HG03066 (cell line): ENCODE measurements around the gene TRIM16.
"Not testable (repeated sequence)": the region's sequence is repeated elsewhere in the genome, so short reads cannot be mapped to it uniquely, and the experiment has no call there.

Experiments used
- ATAC-seq: cut with Tn5 transposase; IDR thresholded peaks from one replicate; pipeline ENCODE4 v1.9.1; 2021; ENCODE audit warnings: low read depth; ENCODE audit not compliant: unreplicated experiment

Gene TRIM16

GRCh38 chr17:15659236-15659635, 24.9 kb downstream of the TRIM16 start:
- ATAC-seq, result no peak

GRCh38 chr17:15658296-15658695, 25.8 kb downstream of the TRIM16 start:
- ATAC-seq, result no peak

- ATAC-seq, result no peak
Observed at GRCh38 chr17:15657868-15658267, 26.2 kb downstream of the TRIM16 start.

- ATAC-seq, result no peak
Observed at GRCh38 chr17:15654886-15655561, 29.1 kb downstream of the TRIM16 start.

- not testable (repeated sequence) for ATAC-seq
Observed at GRCh38 chr17:15654401-15654800, 29.7 kb downstream of the TRIM16 start.

GRCh38 chr17:15652960-15653359, 31.2 kb downstream of the TRIM16 start:
- no peak for ATAC-seq

GRCh38 chr17:15651583-15652110, 32.5 kb downstream of the TRIM16 start:
- peak; percentile 81 for ATAC-seq

GRCh38 chr17:15650741-15651582, 33.1 kb downstream of the TRIM16 start:
- no peak for ATAC-seq

GRCh38 chr17:15649861-15650421, 34.2 kb downstream of the TRIM16 start:
- ATAC-seq, result no peak

- ATAC-seq, result no peak
Observed at GRCh38 chr17:15648386-15648785, 35.7 kb downstream of the TRIM16 start.

GRCh38 chr17:15645942-15646312, 38.2 kb downstream of the TRIM16 start:
- not testable (repeated sequence) for ATAC-seq

- ATAC-seq, result not testable (repeated sequence)
Observed at GRCh38 chr17:15645099-15645941, 38.8 kb downstream of the TRIM16 start.

GRCh38 chr17:15642505-15643251, 41.4 kb downstream of the TRIM16 start:
- ATAC-seq, result not testable (repeated sequence)

GRCh38 chr17:15642014-15642413, 42.1 kb downstream of the TRIM16 start:
- ATAC-seq, result not testable (repeated sequence)

- not testable (repeated sequence) for ATAC-seq
Observed at GRCh38 chr17:15630930-15631453, 53.1 kb downstream of the TRIM16 start.

- ATAC-seq, result not testable (repeated sequence)
Observed at GRCh38 chr17:15629991-15630390, 54.1 kb downstream of the TRIM16 start.

- ATAC-seq, result not testable (repeated sequence)
Observed at GRCh38 chr17:15623661-15624209, 60.4 kb downstream of the TRIM16 start.

GRCh38 chr17:15623255-15623654, 60.9 kb downstream of the TRIM16 start:
- not testable (repeated sequence) for ATAC-seq

- ATAC-seq, result not testable (repeated sequence)
Observed at GRCh38 chr17:15622124-15622523, 62.0 kb downstream of the TRIM16 start.
